Umbilical cord (tissue), 2 donors: ENCODE measurements around the gene NEK6. TPM values are rescaled to one million over a fixed set of nuclear protein-coding genes. Genes with fewer than 3 reads are reported as not detected.

Experiments
- DNase-seq: peaks from one replicate; pipeline ENCODE4 v3.0.0-alpha.2; 2015; ENCODE audit warnings: low spot score
- total RNA-seq: library from RNA; depleted of rRNA; stranded (reverse); fragments of >200 nt; gene quantifications from one replicate; pipeline ENCODE4 v1.2.3, GENCODE V29; 2014; ENCODE audit warnings: low replicate concordance; ENCODE audit not compliant: insufficient read depth

NEK6 gene
- total RNA-seq, 1 donor from 2014 or later = 32.0 TPM

DNA sequence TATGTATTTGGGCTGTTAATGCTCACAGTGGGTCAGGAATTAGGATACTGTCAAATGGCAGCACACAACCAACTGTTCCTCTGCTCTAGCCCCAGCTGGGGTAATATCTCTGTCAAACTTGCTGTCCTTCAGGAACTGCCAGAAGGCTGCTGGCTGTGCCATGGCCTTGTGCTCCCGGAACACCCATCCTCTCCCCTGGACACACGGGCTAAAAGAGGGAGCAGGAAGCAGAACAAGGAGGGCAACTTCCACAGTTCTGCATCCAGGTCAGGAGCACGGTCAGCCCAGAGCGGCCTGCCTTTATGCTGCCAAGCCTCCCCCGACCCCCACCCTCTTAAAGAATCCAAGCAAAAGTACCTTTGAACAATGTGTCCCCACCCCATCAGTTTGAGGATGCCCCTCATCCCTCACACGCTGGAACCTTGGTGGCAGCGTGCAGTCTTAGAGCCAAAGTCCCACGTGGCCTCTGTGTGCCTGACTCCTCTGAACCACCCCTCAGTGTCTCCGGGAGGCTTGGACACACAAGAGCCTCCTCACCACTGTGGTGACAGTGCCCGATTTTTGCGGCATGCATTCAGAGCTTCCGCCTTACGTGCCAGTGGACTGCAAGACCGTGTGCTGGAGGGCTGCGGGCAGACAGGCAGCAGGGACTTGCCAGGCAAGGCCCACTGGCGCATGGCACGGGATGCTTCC is 96.7 kb downstream of the NEK6 start:
- DNase-seq = no peak

DNA sequence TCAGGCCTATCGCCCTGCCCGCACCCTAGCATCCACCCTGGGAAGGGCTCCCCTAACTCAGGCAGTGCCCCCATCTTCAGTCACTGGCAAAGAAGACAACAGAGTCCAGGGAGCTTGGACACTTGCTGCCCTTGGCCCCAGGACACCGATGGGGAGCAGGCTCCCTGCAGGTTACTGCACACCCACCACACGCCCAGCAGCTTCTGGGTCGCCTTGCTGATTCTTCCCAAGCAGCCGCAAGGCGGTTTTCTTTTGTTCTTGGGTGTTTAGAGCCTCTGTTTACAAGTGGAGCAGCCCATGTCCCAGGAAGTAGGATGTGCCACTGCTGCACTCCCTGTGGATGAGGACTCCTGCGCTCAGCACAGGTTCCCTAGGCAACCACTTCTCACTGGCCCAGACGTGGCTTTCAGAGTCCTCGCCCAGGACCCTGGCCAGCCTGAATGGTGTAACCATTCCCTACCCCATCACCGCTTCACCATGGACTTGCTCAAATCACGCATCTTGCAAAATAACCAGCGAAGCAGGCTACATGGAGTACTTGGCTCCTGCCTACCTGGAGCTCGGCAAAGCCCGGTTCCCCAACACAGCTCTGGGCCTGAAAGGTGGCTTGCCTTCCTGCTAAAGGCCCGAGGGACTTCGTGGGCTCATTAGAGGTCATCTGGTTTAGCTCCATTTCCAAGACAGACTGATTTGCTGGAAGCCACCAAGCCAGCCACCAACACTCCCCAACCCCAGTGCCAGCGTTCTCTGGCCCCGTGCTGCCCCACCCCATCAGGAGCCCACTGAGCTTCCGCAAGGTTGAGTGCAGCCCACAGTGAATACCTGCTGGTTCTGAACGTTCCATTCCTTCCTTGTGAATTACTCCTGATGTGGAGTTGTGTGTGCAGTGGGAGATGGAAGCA is 97.5 kb downstream of the NEK6 start:
- no peak for DNase-seq

DNA sequence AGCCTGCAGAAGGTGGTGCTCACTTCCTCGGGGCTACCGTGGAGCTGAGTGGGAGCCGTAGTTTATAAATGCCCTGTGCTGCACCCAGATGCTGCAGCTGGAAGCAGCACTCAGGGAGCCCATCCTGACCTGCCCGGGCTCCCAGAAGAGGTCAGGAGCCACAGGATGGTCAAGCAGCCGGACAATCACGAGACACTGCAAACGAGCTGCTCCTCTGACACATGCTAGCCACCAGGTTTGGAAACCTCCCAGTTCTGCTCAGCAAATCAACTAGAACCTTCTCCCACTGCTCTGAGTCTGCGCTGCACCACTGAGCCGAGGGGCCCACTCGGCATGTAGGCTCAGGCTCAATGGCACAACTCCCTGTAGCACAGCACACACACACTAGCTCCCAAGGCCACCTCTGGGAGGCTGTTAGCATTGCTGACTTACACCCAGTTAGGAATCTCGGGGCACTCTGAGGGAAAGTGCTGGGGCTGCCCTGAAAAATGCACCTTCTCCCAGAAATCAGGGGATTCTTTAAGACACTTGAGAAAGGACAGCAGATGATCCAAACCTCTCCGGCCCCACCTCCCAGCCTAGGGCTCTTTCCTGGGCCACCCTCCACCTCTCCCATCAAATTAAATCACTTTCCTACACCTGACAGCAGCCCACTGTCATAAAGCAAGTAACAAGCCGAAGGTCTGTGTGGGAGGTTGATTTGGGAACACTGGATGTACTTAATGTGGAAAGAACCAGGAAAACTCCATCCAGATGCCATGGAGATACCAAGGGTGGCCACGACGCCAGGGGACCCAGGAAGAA is 98.4 kb downstream of the NEK6 start:
- DNase-seq = no peak

DNA sequence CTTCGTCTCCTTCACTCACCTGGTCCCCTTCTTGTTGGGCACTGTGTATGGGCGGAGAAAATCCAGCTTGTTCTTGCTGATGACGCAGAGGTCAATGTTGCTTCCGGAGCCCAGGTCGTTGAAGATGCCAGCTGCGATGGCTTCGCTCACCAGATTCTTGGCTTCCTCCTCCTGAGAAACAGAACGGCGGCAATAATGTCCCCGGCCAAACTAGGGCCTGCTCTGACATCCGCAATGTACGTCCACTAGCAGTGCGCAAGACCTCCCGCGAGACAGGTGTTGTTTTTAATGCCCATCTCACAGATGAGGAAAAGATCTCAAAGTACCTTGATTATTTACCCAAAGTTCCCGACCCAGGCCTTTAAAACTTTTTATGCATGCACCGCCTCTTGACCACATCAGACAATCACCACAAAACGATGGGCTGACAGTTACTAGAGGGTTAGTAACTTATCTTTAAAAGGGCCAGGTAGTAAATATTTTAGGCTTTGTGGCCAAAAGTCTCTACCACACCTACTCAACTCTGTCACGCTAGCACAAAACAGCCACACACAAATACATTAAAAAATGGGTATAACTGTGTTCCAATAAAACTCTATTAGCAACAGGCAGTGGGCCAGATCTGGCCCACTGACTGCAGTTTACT is 99.1 kb downstream of the NEK6 start:
- DNase-seq = no peak

DNA sequence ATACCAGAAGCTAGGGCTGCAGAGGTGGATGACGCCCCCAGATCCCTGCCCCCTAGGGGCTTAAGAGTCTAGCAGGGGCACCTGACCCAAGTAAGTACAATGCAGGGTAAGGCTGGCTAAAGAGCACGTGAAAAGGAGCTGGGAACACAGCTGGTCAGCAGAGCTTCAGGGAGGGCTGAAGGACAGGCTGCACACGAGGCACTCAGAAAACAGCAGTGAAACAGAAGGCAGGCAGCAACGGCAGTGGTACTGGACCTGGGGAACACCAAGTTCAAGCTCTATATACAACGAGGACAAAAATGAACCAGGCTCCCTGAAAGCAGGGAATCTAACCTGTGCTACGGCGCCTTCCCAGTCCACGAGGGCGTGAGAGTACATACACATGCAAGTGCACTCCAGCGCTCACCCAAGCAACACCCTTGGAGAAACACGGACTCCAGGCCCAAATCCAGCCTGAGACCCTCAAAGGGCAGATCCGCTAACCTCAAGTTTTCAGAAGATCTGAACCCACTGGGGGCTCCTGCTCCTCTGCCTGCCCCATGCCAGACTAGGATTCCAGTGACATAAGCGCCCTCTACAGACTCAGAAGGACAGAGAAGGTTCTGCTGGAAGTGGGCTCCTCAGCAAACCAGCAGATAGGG is 100.1 kb downstream of the NEK6 start:
- DNase-seq = no peak

DNA sequence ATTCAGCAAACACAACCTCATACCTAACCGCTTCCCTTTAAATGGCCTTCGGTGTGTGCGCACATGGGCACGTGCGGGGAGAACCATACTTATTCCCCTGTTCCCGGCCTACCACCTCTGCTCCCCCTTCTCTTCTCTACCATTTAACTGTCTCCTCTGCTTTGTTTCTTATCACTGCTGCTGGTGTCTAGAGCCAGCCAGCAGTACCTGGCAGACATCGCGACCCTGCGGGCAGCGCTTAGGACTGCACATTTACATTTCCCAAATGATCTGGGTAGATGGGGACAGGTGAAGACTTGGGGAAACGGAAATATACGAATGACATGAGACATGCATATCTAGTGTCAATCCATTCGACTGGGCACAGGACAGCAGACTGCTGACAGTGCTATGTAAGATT is 100.9 kb downstream of the NEK6 start:
- no peak for DNase-seq

DNA sequence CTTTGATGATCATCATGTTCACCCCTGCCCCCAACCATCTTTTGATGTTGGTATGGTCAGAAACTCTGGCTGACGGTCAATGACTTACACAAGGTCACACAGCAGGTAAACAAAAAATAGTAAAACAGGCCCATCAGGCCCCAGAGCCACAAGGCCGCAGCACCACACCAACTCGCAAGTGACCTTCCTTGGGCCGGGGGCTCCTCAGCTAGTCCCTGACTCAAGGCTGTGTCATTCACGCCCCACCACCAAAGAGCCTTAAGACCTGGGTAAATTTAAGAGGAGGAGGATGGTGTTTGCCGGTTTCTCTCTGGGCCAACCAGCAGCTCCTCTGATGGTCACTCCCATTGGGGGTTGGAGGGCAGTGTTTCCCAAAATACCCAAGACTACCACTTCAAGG is 101.7 kb downstream of the NEK6 start:
- DNase-seq = no peak

DNA sequence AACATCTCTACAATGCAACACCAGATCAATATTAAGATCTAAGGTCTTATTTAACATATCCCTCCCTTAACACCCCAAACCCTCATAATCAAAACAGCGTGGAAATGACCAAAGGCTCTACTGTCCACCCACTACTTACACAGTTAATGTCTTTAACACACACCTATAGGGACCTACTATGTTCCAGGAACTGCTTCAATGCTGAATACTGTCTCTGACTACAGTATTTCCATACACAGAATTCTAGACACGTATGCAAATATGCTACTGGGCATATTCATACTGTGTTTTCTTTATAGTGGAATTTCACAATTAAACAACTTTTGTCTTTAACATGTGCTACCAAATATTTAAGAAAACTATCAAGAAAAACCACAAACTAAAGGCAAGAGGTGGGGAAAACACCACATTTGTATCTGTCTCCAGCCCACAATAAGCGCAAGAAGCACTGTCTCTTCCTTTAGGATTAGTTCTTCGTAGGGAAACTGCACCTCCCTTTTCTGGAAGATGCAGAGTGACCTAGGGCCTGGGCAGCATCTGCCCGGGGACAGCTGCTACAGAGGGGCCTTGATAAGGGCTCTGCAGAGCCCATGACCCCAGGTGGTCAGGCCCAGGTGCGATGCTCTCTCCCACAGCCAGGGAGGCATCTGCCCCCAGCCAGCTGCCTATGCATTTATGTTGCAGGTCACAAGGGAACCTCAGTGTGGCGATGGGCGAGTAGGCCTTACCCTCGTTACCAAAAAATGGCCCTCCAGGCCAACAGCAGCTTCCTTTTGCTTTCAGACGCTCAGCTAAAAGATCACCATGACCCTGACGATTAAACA is 102.3 kb downstream of the NEK6 start:
- no peak for DNase-seq

DNA sequence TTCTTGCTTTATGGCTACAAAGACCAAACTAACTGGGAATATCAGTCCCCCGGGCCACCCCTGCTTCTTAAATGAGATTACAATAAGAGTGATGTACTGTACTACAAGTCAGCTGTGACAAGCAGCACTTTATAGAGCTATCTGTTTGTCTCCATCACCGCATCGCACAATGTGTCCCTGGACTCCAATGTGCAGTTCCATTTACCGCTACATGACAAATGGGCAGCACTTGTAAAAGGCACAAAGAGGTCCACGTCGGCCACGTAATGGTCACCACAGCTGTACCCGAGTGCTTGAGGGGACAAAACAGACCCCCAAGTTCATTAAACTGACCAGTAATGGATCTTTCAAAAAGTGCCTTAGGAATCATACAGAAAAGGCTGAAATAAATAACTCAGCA is 103.4 kb downstream of the NEK6 start:
- DNase-seq = no peak

DNA sequence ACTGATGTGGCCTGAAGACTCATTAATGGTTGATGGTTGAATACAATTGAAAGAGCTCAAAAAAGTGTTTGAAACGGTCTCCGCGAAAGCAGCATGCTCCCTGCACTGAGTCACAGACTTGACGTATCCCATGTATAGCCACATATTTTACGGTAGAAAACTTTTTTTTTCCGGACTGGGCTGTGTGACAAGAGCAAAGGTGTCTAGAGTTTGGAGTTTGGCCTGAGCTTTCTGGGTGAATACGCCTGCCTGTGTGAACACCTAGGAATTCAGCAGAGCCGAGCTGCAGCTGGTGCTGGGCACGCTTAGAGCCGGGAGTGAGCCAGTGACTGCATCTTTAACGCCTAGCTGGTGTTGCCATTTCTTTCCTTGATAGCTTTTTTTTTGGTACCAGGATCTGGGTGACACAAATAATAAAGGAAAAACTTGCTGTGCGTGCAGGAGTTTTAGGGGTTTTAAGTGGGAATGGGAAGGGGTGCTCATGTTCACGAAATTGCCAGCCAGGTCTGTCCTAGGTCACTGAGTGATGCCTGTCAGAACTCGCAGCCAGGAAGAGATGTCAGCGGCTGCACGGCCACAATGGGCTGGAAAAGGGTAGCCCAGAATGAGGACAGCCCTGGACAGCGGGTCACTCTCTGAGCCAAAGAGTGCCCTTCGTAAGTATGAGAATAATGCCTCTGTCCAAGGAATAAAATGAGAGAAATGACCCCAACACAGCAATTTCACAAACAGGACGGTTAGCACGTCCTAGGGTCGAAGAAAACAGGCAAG is 105.8 kb downstream of the NEK6 start:
- DNase-seq = no peak

DNA sequence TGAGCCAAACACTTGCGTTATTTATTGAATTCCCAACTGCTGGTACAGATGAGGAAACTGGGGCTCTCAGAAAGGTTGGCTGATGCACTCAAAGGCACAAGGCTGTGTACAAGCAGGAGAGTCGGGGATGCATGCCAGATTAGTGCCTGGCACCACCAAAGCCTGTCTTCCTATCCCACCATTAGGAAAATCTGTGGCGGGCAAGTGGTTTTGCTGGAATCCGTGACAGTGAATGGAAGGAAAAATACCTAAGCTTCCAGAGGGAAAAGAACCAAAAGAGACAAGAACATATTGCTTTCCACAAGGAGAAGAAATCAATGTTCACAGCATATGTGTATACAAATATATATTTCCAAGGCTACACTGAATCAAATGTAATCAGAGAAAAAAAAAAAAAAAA is 106.4 kb downstream of the NEK6 start:
- no peak for DNase-seq

DNA sequence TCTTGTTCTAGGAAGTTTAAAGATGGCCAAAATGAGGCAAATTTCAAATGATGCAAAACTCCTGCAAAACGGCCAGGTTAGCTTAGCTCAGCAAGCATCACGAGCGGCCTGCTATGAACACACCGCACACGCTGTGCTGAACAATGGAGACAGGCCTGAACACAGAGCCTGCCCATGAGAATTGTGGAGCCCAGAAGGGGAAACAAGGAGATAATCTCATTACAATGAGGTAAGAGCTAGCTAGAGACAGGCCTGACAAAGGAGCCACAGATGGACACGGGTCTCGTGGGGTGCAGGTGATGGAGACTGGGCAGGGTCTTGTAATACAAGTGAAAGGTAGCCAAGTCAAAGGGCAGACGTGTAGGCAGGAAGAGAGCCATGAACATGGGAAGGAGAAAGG is 107.3 kb downstream of the NEK6 start:
- no peak for DNase-seq

DNA sequence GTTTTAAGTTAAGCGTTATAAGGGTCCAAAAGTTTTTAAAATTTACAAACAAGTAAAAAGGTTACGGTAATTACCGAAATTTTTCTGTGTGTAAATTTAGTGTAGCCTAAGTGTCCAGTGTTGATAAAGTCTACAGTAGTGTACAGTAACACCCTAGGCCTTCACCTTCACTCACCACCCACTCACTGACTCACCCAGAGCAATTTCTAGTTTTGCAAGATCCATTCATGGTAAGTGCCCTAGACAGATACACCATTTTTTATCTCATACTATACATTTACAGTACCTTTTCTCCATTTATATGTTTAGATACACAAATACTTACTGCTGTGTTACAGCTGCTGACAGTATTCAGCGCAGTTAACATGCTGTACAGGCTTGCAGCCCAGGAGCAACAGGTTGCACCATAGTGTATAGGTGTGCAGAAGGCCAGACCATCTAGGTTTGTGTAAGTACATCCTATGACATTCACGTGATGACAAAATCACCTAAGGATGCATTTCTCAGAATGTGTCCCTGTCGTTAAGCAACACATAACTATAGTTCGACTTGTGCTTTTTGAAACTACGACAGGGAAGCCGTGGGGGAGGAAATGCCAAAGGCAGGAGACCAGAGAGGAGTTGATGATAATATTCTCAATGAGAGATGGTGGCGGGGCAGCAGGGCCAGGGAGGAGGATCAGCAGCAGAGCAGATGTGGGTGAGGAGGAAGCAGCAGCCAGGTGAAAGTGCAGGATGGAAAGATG is 108.9 kb downstream of the NEK6 start:
- no peak for DNase-seq

DNA sequence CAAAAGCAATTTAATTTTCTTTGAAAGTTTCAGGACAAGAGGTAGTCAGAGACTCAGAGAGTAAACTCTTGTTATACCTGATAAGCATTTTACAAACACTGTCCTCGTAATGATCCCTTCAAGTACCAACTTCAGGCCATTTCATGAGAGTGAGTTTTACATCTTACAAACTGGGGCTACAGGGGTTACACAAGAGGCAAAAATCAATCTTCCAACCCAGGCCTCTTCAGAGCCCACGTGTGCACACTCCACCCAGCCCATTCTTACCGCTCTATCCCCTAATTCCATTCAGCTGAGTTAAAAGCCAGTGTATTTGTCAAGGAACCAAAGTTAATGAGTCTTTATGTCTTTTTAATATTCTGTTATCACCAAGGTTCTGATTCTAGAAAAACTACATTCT is 110.9 kb downstream of the NEK6 start:
- no peak for DNase-seq

DNA sequence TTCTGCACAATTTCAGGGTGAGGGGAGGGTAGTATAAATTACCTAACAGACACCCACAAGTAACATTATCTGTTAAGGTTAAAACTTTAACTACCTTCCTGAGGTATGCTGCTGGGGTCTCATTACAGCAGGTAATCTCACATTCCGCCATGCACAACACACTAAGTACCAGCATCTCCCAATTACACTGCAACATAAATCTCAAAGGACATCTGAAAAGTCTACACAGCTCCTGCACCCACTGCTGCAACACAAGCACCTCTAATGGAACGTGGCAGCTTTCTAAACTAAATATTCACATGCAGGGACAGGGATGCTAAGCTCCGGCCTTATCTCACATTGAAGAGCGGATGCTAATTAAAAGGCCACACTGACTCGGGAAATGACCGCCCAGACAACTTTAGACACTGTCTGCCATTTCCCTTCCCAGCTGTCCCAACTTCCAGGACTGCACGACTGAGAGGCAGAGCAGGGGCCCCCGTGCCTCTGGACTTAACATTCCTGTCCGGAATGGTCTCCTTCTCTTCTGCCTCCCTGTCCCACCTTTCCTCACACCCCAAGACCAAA is 111.6 kb downstream of the NEK6 start:
- DNase-seq = no peak

DNA sequence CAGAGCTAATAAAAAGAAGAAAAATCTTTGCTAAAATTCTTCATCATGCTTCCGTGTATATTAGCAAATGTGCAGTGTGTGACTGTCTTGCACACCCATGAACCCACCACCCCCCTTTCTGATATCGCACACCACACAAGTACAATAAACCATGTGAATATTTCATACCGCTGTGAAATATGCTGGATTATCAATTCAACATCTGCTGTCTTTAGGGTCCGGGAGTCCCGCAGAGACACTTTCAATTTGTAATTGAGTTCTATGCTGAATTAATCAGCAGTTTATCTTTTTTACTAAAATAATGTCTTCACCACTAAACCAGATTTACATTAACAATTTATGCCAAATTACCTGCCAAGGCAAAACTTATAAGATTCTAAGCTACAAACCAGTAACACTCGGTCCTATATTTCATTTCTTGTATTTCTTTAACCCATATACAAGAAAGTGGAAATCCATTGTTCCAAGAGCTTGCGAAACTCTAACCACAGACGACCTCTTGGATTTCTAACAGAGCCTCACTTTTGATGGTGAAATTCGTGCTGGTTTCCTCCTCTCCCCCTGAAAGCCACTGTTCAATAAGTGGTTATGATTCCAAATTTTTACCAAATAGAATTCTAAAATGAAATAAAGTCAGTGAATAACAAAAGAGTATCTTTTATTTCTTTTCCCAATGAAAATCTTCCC is 113.3 kb downstream of the NEK6 start:
- DNase-seq = no peak

DNA sequence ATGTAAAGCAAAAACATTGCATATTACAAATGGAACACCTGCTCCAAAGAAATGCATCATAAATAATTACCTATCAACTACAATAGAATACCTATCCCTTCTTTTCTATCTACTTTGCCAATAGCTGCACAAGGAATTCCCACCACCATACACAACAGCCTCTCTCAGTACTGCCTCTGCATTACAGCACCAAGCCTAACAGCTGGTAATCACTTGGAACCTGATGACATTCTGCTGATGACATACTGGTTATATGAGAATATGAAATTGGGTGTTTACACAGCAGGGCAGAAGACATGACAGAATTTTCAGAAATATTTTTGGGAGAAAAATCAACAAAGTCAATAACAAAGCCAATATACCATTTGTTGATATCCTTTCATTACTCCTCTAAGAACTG is 114.3 kb downstream of the NEK6 start:
- no peak for DNase-seq

DNA sequence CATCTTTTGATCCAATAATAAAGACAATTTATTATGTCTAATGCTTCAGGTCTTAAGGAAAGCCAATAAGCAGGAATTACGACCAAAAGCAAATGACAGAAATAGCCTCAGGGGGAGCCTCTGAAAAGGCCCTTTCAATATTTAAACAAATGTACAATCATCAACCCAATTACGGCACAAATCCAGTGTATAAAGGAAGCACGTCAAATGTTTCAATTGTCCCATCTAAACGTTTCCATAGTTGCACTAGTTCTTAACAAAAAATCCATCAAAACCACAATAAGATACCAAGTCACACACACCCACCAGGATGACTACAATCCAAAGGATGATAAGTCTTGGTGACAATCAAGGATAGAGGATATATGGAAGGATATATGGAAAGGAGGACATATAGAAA is 115.6 kb downstream of the NEK6 start:
- DNase-seq = no peak
